Measurements from ENCODE around the gene ERG. TPM values are rescaled to one million over a fixed set of nuclear protein-coding genes. Genes with fewer than 3 reads are reported as not detected.

ERG gene
- total RNA-seq, 1 experiment from 2014 or later, result 0.11 TPM

GRCh38 chr21:38384238-38384560, 114.1 kb downstream of the ERG start:
- no peaks in the 10 kb centered on the region for H3K27me3 Mint-ChIP-seq (ENCODE audit: low read depth)

More at GRCh38 chr21:38384238-38384560, 114.1 kb downstream of the ERG start:
- Histone ChIP-seq H3K9me3 (ENCODE audit: control insufficient read depth, low read depth, low read length) (no peaks in the 10 kb centered on the region), H2AK5ac (ENCODE audit: insufficient read length, low read length) (no peak overlapping the region), H3K14ac (ENCODE audit: insufficient read depth, low read length) (no peak overlapping the region; the same call in 1 of the 2 replicates), H2BK12ac (ENCODE audit: insufficient read length, low read depth, low read length) (no peak overlapping the region), H3K4me1 (ENCODE audit: insufficient read depth, low read length) (no peaks in the 10 kb centered on the region), H2AFZ (ENCODE audit: low read length) (no peak overlapping the region), H4K5ac (ENCODE audit: insufficient read length, low read depth, low read length) (no peak overlapping the region), H2BK20ac (ENCODE audit: low read depth, low read length, poor library complexity, severe bottlenecking) (no peak overlapping the region), H3T11ph (ENCODE audit: low read length) (no peak overlapping the region), H3K79me2 (ENCODE audit: insufficient read depth, low read length) (no peaks in the 10 kb centered on the region), H3K18ac (ENCODE audit: insufficient read length, low read depth, low read length) (no peak overlapping the region), H2BK120ac (ENCODE audit: low read depth, low read length, poor library complexity, severe bottlenecking) (no peak overlapping the region), H4K8ac (replicated peaks; ENCODE audit: insufficient read length, low read depth, low read length) (no peak overlapping the region), H2BK5ac (ENCODE audit: insufficient read length, low read length) (no peak overlapping the region), H3K27ac (ENCODE audit: insufficient read length, low read depth, low read length) (no peak overlapping the region), H3K4ac (ENCODE audit: low read depth, low read length) (no peak overlapping the region), H3K79me1 (ENCODE audit: insufficient read depth, low read depth, low read length, poor library complexity, severe bottlenecking) (no peaks in the 10 kb centered on the region), H2BK15ac (ENCODE audit: low read depth, low read length) (no peak overlapping the region), H3K23ac (ENCODE audit: insufficient read length, low read depth, low read length) (no peak overlapping the region), H4K20me1 (ENCODE audit: control insufficient read depth, insufficient read depth, insufficient read length) (no peaks in the 10 kb centered on the region), H3K4me2 (ENCODE audit: insufficient read depth, insufficient read length, low read length) (no peak overlapping the region), H3K9ac (ENCODE audit: extremely low read depth, insufficient read length, low read length) (no peak overlapping the region), H3K56ac (ENCODE audit: insufficient read length, low read depth, low read length) (no peak overlapping the region), H3K23me2 (ENCODE audit: insufficient read length, low read depth, low read length, poor library complexity, severe bottlenecking) (no peaks in the 10 kb centered on the region), H3K27me3 (ENCODE audit: insufficient read depth, low read length) (no peaks in the 10 kb centered on the region), H4K91ac (ENCODE audit: insufficient read length, low read depth, low read length) (no peak overlapping the region)
- H3K27ac Mint-ChIP-seq, result no peak overlapping the region
- no peak for TF ChIP-seq CTCF (conservative IDR thresholded peaks at IDR 0.05)
- WGBS (ENCODE audit: extremely low coverage, insufficient read length, low lambda C conversion rate), result no CpG with 5 or more reads among the region's 8 CpGs
- no peaks in the 10 kb centered on the region for H3K4me1 Mint-ChIP-seq
- no peaks in the 10 kb centered on the region; a peak in 1 of 5 replicates for H3K9me3 Mint-ChIP-seq
- H3K36me3 Mint-ChIP-seq (ENCODE audit: insufficient read depth in 1 of 3, low read depth in 3 of 3), result no peaks in the 10 kb centered on the region
- no peak for DNase-seq
- no peak overlapping the region for H3K4me3 Mint-ChIP-seq

Measured in H9 (cell line).